GM10266 (cell line): ENCODE measurements around the gene PRPF40A.
"Not testable (repeated sequence)": the region's sequence is repeated elsewhere in the genome, so short reads cannot be mapped to it uniquely, and the experiment has no call there.

Experiments
- DNase-seq: peaks from one replicate; pipeline ENCODE4 v3.0.0; 2012; ENCODE audit errors: extremely low spot score
- CTCF ChIP-seq: IDR thresholded peaks from 2 replicates; pipeline ENCODE4 v1.5.1; 2012; ENCODE audit warnings: mild to moderate bottlenecking, low read depth; ENCODE audit not compliant: control insufficient read depth, insufficient read depth; ENCODE audit errors: missing control alignments

The PRPF40A gene

GRCh38 chr2:152755029-152755428 lies 37.8 kb upstream of the PRPF40A start:
- peak; percentile 4 for TF ChIP-seq CTCF
- no peak for DNase-seq

DNA sequence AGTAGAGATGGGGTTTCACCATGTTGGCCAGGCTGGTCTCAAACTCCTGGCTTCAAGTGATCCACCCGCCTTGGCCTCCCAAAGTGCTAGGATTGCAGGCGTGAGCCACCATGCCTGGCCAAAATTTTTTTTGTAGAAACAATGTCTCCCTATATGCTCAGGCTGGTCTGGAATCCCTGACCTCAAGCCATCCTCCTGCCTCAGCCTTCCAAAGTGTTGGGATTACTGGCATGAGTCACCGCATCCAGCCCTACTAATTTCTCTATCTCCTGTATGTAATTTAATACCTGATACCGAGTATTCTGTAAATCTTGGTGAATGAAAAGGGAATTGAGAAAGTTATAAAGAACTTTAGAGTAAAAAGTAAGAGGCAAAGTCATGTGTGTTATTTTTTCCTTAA lies 30.5 kb upstream of the PRPF40A start:
- not testable (repeated sequence) for DNase-seq

GRCh38 chr2:152743002-152743401 lies 25.7 kb upstream of the PRPF40A start:
- DNase-seq: no peak
- TF ChIP-seq CTCF: peak; percentile 60

DNA sequence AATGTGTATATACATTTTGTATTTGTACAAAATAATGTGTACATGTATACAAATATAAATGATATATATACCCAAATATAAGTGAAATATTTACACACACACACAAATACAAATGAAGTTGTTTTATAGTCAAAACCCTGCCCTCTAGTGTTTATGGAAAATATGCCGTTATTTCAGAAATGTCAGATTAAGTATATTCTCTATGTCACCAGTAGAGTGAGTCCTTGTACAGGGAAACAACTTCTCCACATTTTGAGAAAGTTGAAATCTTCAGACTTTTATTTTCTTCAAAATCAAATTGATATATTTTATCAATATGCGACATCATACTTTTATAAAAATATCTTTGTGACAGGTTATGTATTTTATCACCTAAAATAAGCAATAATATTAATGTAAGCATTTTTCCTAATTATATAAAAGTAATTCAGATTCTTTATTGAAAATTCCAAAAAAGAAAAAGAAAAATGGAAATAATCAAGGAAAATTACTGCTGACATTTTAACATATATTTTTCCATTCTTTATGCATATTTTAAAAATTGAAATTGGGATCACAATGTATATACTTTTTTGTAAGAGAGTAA lies 23.6 kb upstream of the PRPF40A start:
- TF ChIP-seq CTCF: peak; percentile 76
- DNase-seq: peak; percentile 35

DNA sequence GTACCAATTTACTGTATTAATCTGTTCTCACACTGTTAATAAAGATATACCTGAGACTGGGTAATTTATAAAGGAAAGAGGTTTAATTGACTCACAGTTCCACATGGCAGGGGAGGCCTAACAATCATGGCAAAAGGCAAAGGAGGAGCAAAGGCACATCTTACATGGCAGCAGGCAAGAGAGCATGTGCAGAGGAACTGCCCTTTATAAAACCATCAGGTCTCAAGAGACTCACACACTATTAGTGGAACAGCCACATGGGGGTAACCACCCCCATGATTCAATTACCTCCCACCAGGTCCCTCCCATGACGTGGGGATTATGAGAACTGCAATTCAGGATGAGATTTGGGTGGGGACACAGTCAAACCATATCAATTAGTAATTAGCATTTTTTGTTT lies 22.4 kb upstream of the PRPF40A start:
- not testable (repeated sequence) for DNase-seq

DNA sequence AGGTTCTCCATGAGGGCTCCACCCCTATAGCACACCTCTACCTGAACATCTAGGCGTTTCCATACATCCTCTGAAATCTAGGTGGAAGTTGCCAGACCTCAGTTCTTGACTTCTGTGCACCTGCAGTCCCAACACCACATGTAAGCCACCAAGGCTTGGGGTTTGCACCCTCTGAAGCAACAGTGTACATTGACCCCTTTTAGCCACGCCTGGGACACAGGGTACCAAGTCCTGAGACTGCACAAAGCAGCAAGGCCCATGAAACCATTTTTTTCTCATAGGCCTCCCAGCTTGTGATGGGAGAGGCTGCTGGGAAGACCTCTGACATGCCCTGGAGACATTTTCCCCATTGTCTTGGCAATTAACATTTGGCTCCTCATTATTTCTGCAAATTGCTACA lies 21.2 kb upstream of the PRPF40A start:
- TF ChIP-seq CTCF: no peak

GRCh38 chr2:152737509-152737908 lies 20.2 kb upstream of the PRPF40A start:
- DNase-seq: not testable (repeated sequence)

More for the DNA sequence above, 21.2 kb upstream of the PRPF40A start:
- no peak for DNase-seq

DNA sequence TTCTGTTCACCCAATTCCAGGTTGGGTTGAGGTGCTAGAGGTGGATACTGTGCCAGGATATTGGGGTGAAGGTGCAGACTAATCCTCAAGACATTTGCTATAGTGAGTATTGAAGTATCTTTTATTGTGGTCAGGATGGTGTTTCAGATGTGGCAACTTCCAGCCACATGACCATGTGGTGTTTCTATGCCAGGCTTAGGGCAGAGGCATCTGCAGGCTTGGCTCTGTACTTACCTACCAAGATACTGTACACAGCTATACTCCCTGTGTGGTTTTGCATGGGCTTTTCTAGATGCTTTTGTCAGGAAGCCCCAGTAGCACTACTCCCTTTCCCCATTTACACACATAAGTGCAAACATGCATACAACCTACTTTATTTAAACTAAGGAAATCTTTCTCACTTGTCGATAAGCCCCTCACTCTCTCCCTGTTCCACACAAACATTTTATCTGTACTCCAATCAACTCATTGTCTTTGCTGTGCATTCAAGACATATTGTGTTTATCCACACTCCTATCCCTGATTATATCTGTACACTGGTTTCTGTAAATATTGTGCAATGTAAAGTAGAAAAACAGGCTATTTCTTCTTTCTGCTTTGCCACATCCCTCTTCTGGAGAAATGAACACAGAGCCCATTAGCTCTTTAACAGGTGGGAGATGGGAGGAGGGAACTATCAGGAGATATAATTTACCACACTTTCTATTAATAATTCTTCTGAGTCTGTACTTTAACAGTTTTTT lies 13.5 kb upstream of the PRPF40A start:
- no peak for DNase-seq
- TF ChIP-seq CTCF: no peak

DNA sequence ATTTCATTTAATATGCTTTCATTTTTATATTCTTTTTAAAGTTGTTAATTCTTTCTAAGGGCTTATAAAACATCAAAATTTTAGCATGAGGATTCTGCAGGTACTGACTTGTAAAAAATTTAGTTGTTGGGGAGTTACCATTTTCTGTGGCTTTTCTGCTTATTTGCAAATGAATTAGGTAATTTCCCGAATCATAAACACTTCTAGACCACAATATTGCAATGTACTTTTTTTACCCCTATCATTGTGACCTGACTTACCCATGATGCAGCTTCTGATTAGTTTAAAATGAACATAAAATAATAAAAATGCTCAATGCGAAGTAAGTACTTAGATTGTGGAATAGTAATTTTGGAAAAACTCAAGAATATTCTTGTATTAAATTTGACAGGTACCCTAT lies 12.6 kb upstream of the PRPF40A start:
- DNase-seq: no peak
- TF ChIP-seq CTCF: no peak
